ENCODE results near the gene HMCN2.

GRCh38 chr9:130298662-130299279, 33.2 kb downstream of the HMCN2 start:
- TF ChIP-seq, protein P1, sequence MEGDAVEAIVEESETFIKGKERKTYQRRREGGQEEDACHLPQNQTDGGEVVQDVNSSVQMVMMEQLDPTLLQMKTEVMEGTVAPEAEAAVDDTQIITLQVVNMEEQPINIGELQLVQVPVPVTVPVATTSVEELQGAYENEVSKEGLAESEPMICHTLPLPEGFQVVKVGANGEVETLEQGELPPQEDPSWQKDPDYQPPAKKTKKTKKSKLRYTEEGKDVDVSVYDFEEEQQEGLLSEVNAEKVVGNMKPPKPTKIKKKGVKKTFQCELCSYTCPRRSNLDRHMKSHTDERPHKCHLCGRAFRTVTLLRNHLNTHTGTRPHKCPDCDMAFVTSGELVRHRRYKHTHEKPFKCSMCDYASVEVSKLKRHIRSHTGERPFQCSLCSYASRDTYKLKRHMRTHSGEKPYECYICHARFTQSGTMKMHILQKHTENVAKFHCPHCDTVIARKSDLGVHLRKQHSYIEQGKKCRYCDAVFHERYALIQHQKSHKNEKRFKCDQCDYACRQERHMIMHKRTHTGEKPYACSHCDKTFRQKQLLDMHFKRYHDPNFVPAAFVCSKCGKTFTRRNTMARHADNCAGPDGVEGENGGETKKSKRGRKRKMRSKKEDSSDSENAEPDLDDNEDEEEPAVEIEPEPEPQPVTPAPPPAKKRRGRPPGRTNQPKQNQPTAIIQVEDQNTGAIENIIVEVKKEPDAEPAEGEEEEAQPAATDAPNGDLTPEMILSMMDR (IDR thresholded peaks at IDR 0.05) = no peak
- no peak for TF ChIP-seq POLR2A (IDR thresholded peaks at IDR 0.05)

Measured in right lobe of liver (tissue), 4 donors.